Measurements from ENCODE around the gene FLNB.

GRCh38 chr3:58214484-58215316, 206.5 kb downstream of the FLNB start:
- TF ChIP-seq CTCF (IDR thresholded peaks at IDR 0.05) (no peak), ZNF121 (CRISPR knock-in tag; IDR thresholded peaks at IDR 0.05) (no peak), ERG (CRISPR knock-in tag; IDR thresholded peaks at IDR 0.05) (no peak), USF2 (CRISPR knock-in tag; IDR thresholded peaks at IDR 0.05) (no peak), MXD4 (CRISPR knock-in tag; IDR thresholded peaks at IDR 0.05; ENCODE audit: borderline replicate concordance) (no peak), ZNF317 (CRISPR knock-in tag; IDR thresholded peaks at IDR 0.05; ENCODE audit: borderline replicate concordance, low read depth) (no peak), TP53 (CRISPR knock-in tag; IDR thresholded peaks at IDR 0.05) (no peak), E2F5 (CRISPR knock-in tag; IDR thresholded peaks at IDR 0.05) (no peak), SP1 (CRISPR knock-in tag; conservative IDR thresholded peaks at IDR 0.05) (no peak), PRDM15 (CRISPR knock-in tag; IDR thresholded peaks at IDR 0.05) (no peak), E2F4 (CRISPR knock-in tag; IDR thresholded peaks at IDR 0.05; ENCODE audit: borderline replicate concordance, low read depth) (no peak), ATF1 (CRISPR knock-in tag; IDR thresholded peaks at IDR 0.05) (no peak), NFYB (CRISPR knock-in tag; conservative IDR thresholded peaks at IDR 0.05; ENCODE audit: low read depth) (no peak), ETV6 (CRISPR knock-in tag; IDR thresholded peaks at IDR 0.05) (no peak)
